HG02981 (cell line): ENCODE measurements around the gene CACNA1B.

ENCODE experiments used
- ATAC-seq: cut with Tn5 transposase; IDR thresholded peaks from one replicate; pipeline ENCODE4 v1.9.1; 2021; ENCODE audit warnings: mild to moderate bottlenecking, moderate library complexity; ENCODE audit not compliant: unreplicated experiment

The CACNA1B gene

GRCh38 chr9:137959641-137960411 is 82.2 kb downstream of the CACNA1B start:
- ATAC-seq = no peak

- no peak for ATAC-seq
Measured at GRCh38 chr9:137960496-137960895, 82.9 kb downstream of the CACNA1B start.

GRCh38 chr9:137963525-137963924 is 85.9 kb downstream of the CACNA1B start:
- no peak for ATAC-seq

- ATAC-seq = no peak
Measured at GRCh38 chr9:137965177-137965795, 87.7 kb downstream of the CACNA1B start.

- ATAC-seq = no peak
Measured at GRCh38 chr9:137967280-137967953, 89.8 kb downstream of the CACNA1B start.

GRCh38 chr9:137968235-137968634 is 90.7 kb downstream of the CACNA1B start:
- no peak for ATAC-seq

- no peak for ATAC-seq
Measured at GRCh38 chr9:137969008-137969407, 91.4 kb downstream of the CACNA1B start.

GRCh38 chr9:137969685-137970084 is 92.1 kb downstream of the CACNA1B start:
- ATAC-seq = no peak

- ATAC-seq = no peak
Measured at GRCh38 chr9:137970098-137970497, 92.5 kb downstream of the CACNA1B start.

- ATAC-seq = no peak
Measured at GRCh38 chr9:137970686-137971476, 93.3 kb downstream of the CACNA1B start.

GRCh38 chr9:137971477-137972138 is 94.0 kb downstream of the CACNA1B start:
- no peak for ATAC-seq

GRCh38 chr9:137972355-137972987 is 94.9 kb downstream of the CACNA1B start:
- no peak for ATAC-seq

- ATAC-seq = no peak
Measured at GRCh38 chr9:137972988-137973470, 95.4 kb downstream of the CACNA1B start.

- ATAC-seq = no peak
Measured at GRCh38 chr9:137973829-137974416, 96.3 kb downstream of the CACNA1B start.

GRCh38 chr9:137974746-137975526 is 97.4 kb downstream of the CACNA1B start:
- ATAC-seq = no peak

- ATAC-seq = no peak
Measured at GRCh38 chr9:137975527-137975913, 97.9 kb downstream of the CACNA1B start.

- no peak for ATAC-seq
Measured at GRCh38 chr9:137975936-137976565, 98.5 kb downstream of the CACNA1B start.

GRCh38 chr9:137977571-137978261 is 100.1 kb downstream of the CACNA1B start:
- no peak for ATAC-seq
